ENCODE measurements around the gene MRRF. TPM values are rescaled to one million over a fixed set of nuclear protein-coding genes. Genes with fewer than 3 reads are reported as not detected.

MRRF gene
- total RNA-seq, 3 donors from 2014 or later: 46.5 to 65.2 (median 62.4) TPM

DNA sequence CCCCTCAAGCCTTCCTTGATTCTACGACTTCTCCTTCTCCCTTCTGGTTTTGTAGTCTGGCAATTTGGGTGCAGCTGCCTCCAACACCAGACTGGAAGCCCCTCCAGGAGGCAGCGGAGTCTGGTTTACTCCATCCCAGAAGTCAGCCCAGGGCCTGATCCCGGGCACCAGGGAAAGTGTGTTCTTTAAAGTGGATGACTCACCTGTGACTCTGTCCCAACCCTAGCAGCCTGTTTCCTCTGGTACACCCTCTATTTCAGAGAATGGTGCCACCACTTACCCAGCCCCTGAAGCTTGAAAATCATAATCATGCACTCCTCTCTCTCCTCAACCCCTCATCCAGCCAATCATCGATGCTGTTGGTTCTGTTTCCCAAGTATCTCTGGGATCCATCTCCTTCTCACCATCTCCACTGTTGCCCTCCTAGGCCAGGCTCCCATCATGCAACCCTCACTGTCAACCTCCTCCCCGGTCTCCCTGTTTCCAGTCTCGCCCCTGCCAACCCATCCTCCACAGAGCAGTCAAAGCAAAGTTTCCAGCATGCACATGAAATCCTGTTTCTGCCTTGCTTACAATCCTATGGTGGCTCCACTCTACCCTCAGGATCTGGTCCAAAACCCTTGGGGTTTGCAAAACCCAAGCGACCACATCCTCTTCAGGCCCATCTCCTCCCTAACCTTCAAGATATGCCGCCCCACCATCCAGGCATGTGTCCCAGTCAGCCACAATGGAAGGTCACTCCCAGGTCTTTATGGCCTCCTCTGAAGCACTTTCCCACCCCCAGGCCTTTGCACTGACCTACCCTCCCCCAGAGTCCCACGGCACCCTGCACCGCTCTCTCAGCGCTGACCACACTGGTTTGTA, 46.4 kb upstream of the MRRF start:
- DNase-seq (no peak), ATAC-seq (no peak)
- TF ChIP-seq, protein P1, sequence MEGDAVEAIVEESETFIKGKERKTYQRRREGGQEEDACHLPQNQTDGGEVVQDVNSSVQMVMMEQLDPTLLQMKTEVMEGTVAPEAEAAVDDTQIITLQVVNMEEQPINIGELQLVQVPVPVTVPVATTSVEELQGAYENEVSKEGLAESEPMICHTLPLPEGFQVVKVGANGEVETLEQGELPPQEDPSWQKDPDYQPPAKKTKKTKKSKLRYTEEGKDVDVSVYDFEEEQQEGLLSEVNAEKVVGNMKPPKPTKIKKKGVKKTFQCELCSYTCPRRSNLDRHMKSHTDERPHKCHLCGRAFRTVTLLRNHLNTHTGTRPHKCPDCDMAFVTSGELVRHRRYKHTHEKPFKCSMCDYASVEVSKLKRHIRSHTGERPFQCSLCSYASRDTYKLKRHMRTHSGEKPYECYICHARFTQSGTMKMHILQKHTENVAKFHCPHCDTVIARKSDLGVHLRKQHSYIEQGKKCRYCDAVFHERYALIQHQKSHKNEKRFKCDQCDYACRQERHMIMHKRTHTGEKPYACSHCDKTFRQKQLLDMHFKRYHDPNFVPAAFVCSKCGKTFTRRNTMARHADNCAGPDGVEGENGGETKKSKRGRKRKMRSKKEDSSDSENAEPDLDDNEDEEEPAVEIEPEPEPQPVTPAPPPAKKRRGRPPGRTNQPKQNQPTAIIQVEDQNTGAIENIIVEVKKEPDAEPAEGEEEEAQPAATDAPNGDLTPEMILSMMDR (IDR thresholded peaks at IDR 0.05): no peak
- Histone ChIP-seq H3K4me1 (ENCODE audit: low read depth) (peaks cover 20% of the 10 kb centered on the region), H3K9me3 (no peaks in the 10 kb centered on the region), H3K4me3 (no peak overlapping the region), H3K36me3 (ENCODE audit: low read depth) (no peaks in the 10 kb centered on the region)
- intact Hi-C loops (cut with DNase I, micrococcal nuclease): no loop called here

DNA sequence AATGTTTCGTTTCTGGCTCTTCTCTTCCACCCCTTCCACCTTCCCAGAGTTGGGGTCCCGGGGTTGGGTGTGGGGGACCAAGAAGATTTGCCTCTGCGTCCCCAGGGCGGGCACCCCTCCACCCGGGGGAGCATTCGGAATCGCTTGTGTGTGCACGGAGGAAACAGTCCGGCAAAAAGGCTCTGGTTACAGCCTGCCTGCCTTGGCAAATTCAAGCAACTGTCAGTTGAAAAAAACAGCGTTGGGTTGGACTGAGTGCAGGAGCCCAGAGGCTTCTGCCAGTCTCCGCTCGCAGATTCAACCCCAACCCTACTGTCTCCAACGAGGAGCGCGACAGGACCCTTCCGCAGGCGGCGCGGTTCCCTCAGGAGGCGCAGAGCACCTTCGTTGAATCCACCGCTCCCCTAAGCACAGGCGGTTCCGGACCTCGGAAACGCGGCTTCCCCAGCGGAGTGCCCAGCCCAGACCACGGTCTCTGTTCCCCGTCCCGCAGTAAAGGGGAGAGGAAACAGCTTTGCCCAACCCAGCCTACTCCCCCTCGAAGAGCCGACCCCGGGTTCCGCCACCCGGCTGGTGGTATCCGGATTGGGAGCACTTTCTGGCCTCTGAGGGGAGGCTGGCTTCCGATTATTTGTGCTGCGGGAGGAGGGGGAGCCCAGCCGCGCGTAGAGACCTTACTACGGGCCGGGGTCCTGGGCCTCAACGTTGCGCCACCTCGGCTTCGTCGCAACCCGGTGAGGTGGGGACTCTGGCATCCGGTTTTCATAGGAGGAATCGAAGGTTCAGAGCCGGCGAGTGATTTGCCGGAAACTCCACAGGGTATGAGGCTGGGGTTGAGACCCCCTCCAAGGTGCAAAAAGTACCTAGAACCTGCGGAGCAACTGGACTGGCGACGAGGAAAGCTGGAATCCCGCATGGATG, 45.5 kb upstream of the MRRF start:
- H3K9me3 ChIP-seq: no peaks in the 10 kb centered on the region
- intact Hi-C loops (cut with DNase I, micrococcal nuclease): no loop called here
- H3K4me3 ChIP-seq: no peak overlapping the region
- H3K4me1 ChIP-seq (ENCODE audit: low read depth): peaks cover 11% of the 10 kb centered on the region
- no peaks in the 10 kb centered on the region for H3K36me3 ChIP-seq (ENCODE audit: low read depth)
- TF ChIP-seq, protein P1 (IDR thresholded peaks at IDR 0.05): no peak
- DNase-seq (no peak), ATAC-seq (peak; percentile 34)

DNA sequence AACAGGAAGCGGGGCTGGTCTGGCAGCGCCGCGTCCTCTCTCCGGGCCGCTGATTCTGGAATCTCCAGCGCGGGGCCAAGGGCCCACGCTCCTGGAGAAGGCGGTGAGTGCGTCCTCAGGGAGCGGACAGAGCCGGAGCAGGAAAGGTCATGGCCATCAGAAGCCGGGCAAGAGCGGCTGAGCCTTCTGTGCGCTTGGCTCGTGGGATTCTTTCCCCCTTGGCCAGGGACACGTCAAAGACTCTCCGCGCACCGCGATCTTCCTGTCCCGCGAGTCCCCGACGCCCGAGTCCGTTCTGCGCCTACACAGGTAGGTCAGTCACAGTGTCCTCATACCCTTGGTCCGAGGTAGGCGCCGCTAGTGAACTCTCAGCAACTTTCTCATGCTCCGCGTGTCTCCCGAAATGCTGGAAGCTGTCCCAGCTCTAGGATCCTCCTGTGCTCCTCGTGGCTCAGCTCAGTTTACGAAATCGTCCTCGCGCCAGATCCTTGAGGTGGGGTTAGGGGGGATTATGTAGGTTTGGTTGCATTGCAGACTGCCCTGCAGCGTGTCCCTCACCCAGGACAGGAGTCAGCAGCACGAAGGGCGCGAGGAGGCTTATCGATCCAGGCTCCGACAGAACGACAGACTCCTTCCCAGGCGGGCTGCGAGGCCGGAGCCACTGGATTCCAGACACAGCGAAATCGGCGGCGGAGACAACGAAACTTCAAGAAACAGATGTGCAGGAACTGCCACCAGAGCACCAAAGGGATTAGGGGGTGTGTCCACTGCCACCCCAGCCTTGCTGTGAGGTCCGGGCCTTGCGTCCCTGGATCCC, 44.6 kb upstream of the MRRF start:
- H3K4me1 ChIP-seq (ENCODE audit: low read depth): peaks cover 9% of the 10 kb centered on the region
- peak; percentile 16 for ATAC-seq
- intact Hi-C loops (cut with DNase I, micrococcal nuclease): loop anchor here in 1 of 2 donors (10.0 kb wide), 1 partner anchor 65 kb away; no protein-coding TSS in a partner anchor
- TF ChIP-seq, protein P1 (IDR thresholded peaks at IDR 0.05): no peak
- H3K9me3 ChIP-seq: no peaks in the 10 kb centered on the region
- no peak overlapping the region for H3K4me3 ChIP-seq
- H3K36me3 ChIP-seq (ENCODE audit: low read depth): no peaks in the 10 kb centered on the region
- DNase-seq: peak in 1 of 3 donors; percentile 51

DNA sequence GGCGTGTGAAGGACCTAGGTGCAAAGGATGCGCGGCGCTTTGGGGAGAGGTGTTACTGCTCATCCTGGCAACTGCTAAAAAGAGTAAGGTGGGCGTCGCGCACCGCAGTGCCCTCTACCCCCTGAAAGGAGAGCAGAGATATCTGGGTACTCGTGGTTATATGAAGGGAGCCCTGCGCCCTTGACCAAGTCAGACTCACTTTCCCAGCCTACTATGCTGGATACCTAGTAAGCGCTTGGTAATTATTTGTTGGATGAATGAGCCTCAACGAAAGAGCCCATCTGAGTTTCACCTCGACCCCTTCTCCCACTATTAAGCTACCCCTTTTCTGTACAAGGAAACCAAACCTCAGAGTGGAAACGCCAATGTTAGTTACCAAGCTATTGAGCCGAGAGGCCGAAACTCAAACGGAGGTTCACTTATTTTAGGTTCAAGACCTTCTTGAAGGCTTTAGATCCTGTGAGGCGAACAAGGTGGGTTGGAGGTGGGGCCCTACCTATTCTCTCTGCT, 44.0 kb upstream of the MRRF start:
- Histone ChIP-seq H3K4me3 (no peak overlapping the region), H3K4me1 (ENCODE audit: low read depth) (peaks cover 9% of the 10 kb centered on the region), H3K36me3 (ENCODE audit: low read depth) (no peaks in the 10 kb centered on the region), H3K9me3 (no peaks in the 10 kb centered on the region)
- intact Hi-C loops (cut with DNase I, micrococcal nuclease): loop anchor here in 1 of 2 donors (10.0 kb wide), 1 partner anchor 64 kb away; no protein-coding TSS in a partner anchor
- no peak for DNase-seq
- TF ChIP-seq, protein P1 (IDR thresholded peaks at IDR 0.05): no peak
- no peak for ATAC-seq
